Esophagus squamous epithelium (tissue), 5 donors: ENCODE results near the gene SLC25A13. TPM values are rescaled to one million over a fixed set of nuclear protein-coding genes. Genes with fewer than 3 reads are reported as not detected.

Source experiments
- DNase-seq: peaks from one replicate; lab custom pipeline; 2025; lab: John Stamatoyannopoulos, UW
- H3K27ac ChIP-seq, 4 donors: fragments of 200-600 bp; sonication (generic); one replicate each; pipeline ENCODE4 v1.5.1; 2016 to 2019; ENCODE audit warnings: mild to moderate bottlenecking in 1 of 4
- H3K27me3 ChIP-seq, 4 donors: fragments of 200-600 bp; sonication (generic); 1 replicate in 3 of 4; 2 replicates in 1 of 4; pipeline versions ENCODE4 v1.5.1 to v1.6.0; 2017 to 2021; ENCODE audit warnings: antibody characterized with exemption in 1 of 4
- H3K36me3 ChIP-seq, 3 donors: fragments of 200-600 bp; sonication (generic); one replicate each; pipeline ENCODE4 v1.5.1; 2016 to 2019
- H3K4me1 ChIP-seq, 3 donors: fragments of 200-600 bp; sonication (generic); one replicate each; pipeline ENCODE4 v1.5.1; 2017 to 2019
- H3K4me3 ChIP-seq, 4 donors: fragments of 200-600 bp; sonication (generic); 1 replicate in 3 of 4; 2 replicates in 1 of 4; pipeline ENCODE4 v1.5.1; 2016 to 2019; ENCODE audit warnings: mild to moderate bottlenecking in 2 of 4, moderate library complexity in 1 of 4
- H3K9me3 ChIP-seq, 3 donors: fragments of 200-600 bp; sonication (generic); one replicate each; pipeline ENCODE4 v1.5.1; 2016 to 2019
- CTCF ChIP-seq, 6 experiments: fragments of 450-650 bp in 4 of 6; fragments of 200-600 bp in 2 of 6; sonication (generic) in 2 of 6; IDR thresholded peaks; one replicate each; pipeline ENCODE4 v1.5.1; 2016 to 2019; ENCODE audit warnings: antibody characterized with exemption in 6 of 6, mild to moderate bottlenecking in 4 of 6, moderate library complexity in 4 of 6
- POLR2A ChIP-seq, 4 donors: fragments of 450-650 bp; IDR thresholded peaks; one replicate each; pipeline ENCODE4 v1.6.1; 2017; ENCODE audit warnings: antibody characterized with exemption in 4 of 4, mild to moderate bottlenecking in 4 of 4, moderate library complexity in 3 of 4
- WGBS, 2 donors: methylation state at CpG; one replicate each; pipeline ENCODE4 v1.1.5; 2018; 5-methylcytosine and 5-hydroxymethylcytosine counted together
- intact Hi-C: fragments of 100-400 bp; cut with DNase I; formaldehyde crosslinking; loops from one replicate; pipeline ENCODE4 v1.15.0; 2022
- total RNA-seq, 4 donors: library from RNA; depleted of rRNA; stranded (reverse); fragments of >200 nt; gene quantifications; one replicate each; pipeline ENCODE4 v1.1.0, GENCODE V29; 2016
- donor health status: DM: yes; HTN: yes; CAD: no.

Gene SLC25A13
- total RNA-seq, 4 donors from 2014 or later = 12.7 to 37.3 (median 23.0) TPM

DNA sequence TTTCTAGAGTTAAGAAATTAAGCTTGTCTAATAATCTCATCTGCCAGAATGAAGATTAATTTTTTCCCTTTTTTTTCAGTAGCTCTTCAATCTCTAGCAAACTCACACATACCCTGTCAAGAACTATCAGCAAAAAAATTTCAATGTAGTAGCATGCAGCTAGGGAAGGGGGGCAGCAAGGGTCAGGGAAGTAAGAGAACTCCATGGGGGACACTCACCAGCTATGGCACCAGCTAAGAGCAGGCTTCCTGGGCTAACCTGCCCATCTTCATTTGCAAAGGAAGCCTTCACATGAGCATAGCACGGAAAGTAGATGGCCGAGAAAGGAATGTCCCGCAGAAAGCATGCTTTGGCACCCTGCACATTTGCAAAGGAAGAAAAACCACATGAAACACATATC is 190.4 kb downstream of the SLC25A13 start:
- no peak overlapping the region for H3K27ac ChIP-seq
- H3K36me3 ChIP-seq = peaks cover 0 to 56% (median 0%) of the 10 kb centered on the region in 3 donors
- no peaks in the 10 kb centered on the region for H3K9me3 ChIP-seq
- DNase-seq = no peak
- H3K27me3 ChIP-seq = no peaks in the 10 kb centered on the region
- no peak overlapping the region for H3K4me3 ChIP-seq
- TF ChIP-seq CTCF (IDR thresholded peaks at IDR 0.05) (no peak), POLR2A (IDR thresholded peaks at IDR 0.05) (no peak)
- H3K4me1 ChIP-seq = peaks cover 0 to 17% (median 8%) of the 10 kb centered on the region in 3 donors
- 97 to 100% methylated on average over 3 of the region's 3 CpGs for WGBS, 2 donors
- intact Hi-C loops = no loop called here

- 88 to 97% methylated on average over 2 of the region's 2 CpGs for WGBS, 2 donors
- Histone ChIP-seq H3K4me3 (no peak overlapping the region), H3K27ac (no peak overlapping the region), H3K9me3 (no peaks in the 10 kb centered on the region), H3K36me3 (peaks cover 0 to 47% (median 0%) of the 10 kb centered on the region in 3 donors), H3K4me1 (no peaks in the 10 kb centered on the region), H3K27me3 (no peaks in the 10 kb centered on the region)
- DNase-seq = no peak
- no peak for TF ChIP-seq POLR2A (IDR thresholded peaks at IDR 0.05)
- TF ChIP-seq CTCF (IDR thresholded peaks at IDR 0.05) = no peak
- intact Hi-C loops = no loop called here
Measured at GRCh38 chr7:96127746-96128145, 194.2 kb downstream of the SLC25A13 start.

- no peak overlapping the region for H3K4me3 ChIP-seq
- H3K4me1 ChIP-seq = no peaks in the 10 kb centered on the region
- TF ChIP-seq POLR2A (IDR thresholded peaks at IDR 0.05) (no peak), CTCF (IDR thresholded peaks at IDR 0.05) (no peak)
- DNase-seq = no peak
- intact Hi-C loops = no loop called here
- peaks cover 0 to 49% (median 0%) of the 10 kb centered on the region in 3 donors for H3K36me3 ChIP-seq
- H3K27ac ChIP-seq = no peak overlapping the region
- no peaks in the 10 kb centered on the region for H3K27me3 ChIP-seq
- H3K9me3 ChIP-seq = no peaks in the 10 kb centered on the region
Measured at GRCh38 chr7:96126382-96126781, 195.5 kb downstream of the SLC25A13 start.

DNA sequence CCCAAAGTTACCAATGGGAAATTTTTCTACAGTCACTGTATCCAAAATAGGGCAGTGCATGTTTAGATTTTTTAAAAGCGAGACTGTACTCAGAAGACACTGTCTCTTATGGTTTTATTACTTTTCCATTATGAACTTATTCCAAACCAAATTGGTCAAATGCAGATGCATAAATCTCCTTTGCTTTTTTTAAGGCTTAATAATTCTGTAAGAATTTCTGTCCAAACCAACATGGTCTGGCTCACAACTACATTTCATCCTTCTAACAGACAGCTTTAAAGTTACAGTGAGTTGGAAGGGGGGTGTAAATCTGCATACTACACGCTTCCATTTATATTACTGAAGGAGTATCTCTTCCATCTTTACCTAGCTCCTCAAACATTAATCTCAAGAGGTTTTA is 199.2 kb downstream of the SLC25A13 start:
- no peaks in the 10 kb centered on the region for H3K9me3 ChIP-seq
- no peak overlapping the region for H3K27ac ChIP-seq
- H3K27me3 ChIP-seq = no peaks in the 10 kb centered on the region
- TF ChIP-seq CTCF (IDR thresholded peaks at IDR 0.05) = no peak
- no peak for TF ChIP-seq POLR2A (IDR thresholded peaks at IDR 0.05)
- no peak overlapping the region for H3K4me3 ChIP-seq
- H3K4me1 ChIP-seq = no peaks in the 10 kb centered on the region
- WGBS, 2 donors = 87 to 91% methylated on average over 2 of the region's 2 CpGs
- intact Hi-C loops = no loop called here
- peaks cover 0 to 38% (median 0%) of the 10 kb centered on the region in 3 donors for H3K36me3 ChIP-seq
- no peak for DNase-seq

DNA sequence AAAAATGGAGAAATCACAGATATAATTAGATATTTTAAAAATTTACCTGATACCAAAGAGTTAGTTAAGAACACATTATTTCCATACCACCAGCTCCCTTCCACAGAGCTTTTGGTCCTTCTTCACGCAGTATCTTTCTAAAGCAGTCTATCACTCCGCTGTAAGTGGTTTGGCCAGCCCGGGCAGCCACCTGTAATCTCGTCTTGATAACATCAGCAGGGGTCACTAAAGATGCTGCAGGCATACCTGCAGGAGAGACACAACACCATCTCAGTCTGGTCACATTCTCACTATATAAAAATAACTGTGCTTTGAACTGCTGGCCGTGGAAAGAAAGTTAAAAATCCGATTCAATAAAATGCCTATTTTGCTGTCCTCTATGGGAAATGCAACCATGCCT is 200.1 kb downstream of the SLC25A13 start:
- H3K4me1 ChIP-seq = no peaks in the 10 kb centered on the region
- no peak overlapping the region for H3K27ac ChIP-seq
- TF ChIP-seq CTCF (IDR thresholded peaks at IDR 0.05) = no peak
- TF ChIP-seq POLR2A (IDR thresholded peaks at IDR 0.05) = no peak
- no peak for DNase-seq
- no peaks in the 10 kb centered on the region for H3K27me3 ChIP-seq
- no peak overlapping the region for H3K4me3 ChIP-seq
- H3K9me3 ChIP-seq = no peaks in the 10 kb centered on the region
- intact Hi-C loops = no loop called here
- peaks cover 0 to 38% (median 0%) of the 10 kb centered on the region in 3 donors for H3K36me3 ChIP-seq
- 94 to 96% methylated on average over 6 of the region's 6 CpGs for WGBS, 2 donors
